Loucy (cell line): ENCODE measurements around the gene BTN1A1.

Source experiments
- H2AFZ ChIP-seq: fragments of 200-600 bp; sonication (generic); 2 replicates; pipeline ENCODE4 v1.6.0; 2016; ENCODE audit warnings: antibody characterized with exemption, mild to moderate bottlenecking, low read length, moderate library complexity
- H3F3A ChIP-seq: fragments of 200-600 bp; 2 replicates; pipeline ENCODE4 v1.6.0; 2016; ENCODE audit warnings: antibody characterized with exemption, low read depth, mild to moderate bottlenecking
- H3K27me3 ChIP-seq: fragments of 200-600 bp; sonication (generic); 2 replicates; pipeline ENCODE4 v1.6.1; 2014; ENCODE audit warnings: low read length, mild to moderate bottlenecking; ENCODE audit not compliant: insufficient read depth, poor library complexity, severe bottlenecking
- H3K36me3 ChIP-seq: fragments of 200-600 bp; sonication (generic); 2 replicates; pipeline ENCODE4 v1.6.1; 2016; ENCODE audit warnings: low read length; ENCODE audit not compliant: insufficient read depth
- H3K4me1 ChIP-seq: fragments of 200-600 bp; sonication (generic); 2 replicates; pipeline ENCODE4 v1.5.1; 2014; ENCODE audit warnings: low read length, mild to moderate bottlenecking; ENCODE audit not compliant: insufficient read depth, poor library complexity, severe bottlenecking
- H3K4me2 ChIP-seq: fragments of 200-600 bp; sonication (generic); 2 replicates; pipeline ENCODE4 v1.6.0; 2014; ENCODE audit warnings: antibody characterized with exemption, low read length, low read depth, mild to moderate bottlenecking; ENCODE audit not compliant: poor library complexity, severe bottlenecking
- H3K4me3 ChIP-seq: fragments of 200-600 bp; sonication (generic); 2 replicates; pipeline ENCODE4 v1.5.1; 2014; ENCODE audit warnings: low read length, mild to moderate bottlenecking, mixed read lengths; ENCODE audit not compliant: poor library complexity, severe bottlenecking
- H3K79me2 ChIP-seq: fragments of 200-600 bp; sonication (generic); 2 replicates; pipeline ENCODE4 v1.6.1; 2014; ENCODE audit warnings: low read length; ENCODE audit not compliant: insufficient read depth
- H3K9ac ChIP-seq: fragments of 200-600 bp; sonication (generic); 2 replicates; pipeline ENCODE4 v1.6.0; 2014; ENCODE audit warnings: mild to moderate bottlenecking, low read depth, low read length, moderate library complexity; ENCODE audit not compliant: poor library complexity, severe bottlenecking
- H3K9me2 ChIP-seq: fragments of 200-600 bp; sonication (generic); replicated peaks from 2 replicates; pipeline ENCODE4 v1.6.1; 2016; ENCODE audit warnings: low read depth, low read length, mixed read lengths
- H3K9me3 ChIP-seq: fragments of 200-600 bp; sonication (generic); 2 replicates; pipeline ENCODE4 v1.6.1; 2014; ENCODE audit warnings: mild to moderate bottlenecking, antibody characterized with exemption, low read length, low read depth; ENCODE audit not compliant: insufficient read depth
- H4K20me1 ChIP-seq: fragments of 200-600 bp; sonication (generic); 2 replicates; pipeline ENCODE4 v1.6.0; 2014; ENCODE audit warnings: antibody characterized with exemption, low read length, mild to moderate bottlenecking; ENCODE audit not compliant: insufficient read depth, poor library complexity, severe bottlenecking
- CTCF ChIP-seq: fragments of 200-600 bp; sonication (generic); conservative IDR thresholded peaks from 2 replicates; pipeline ENCODE4 v1.5.1; 2014; ENCODE audit warnings: mild to moderate bottlenecking, antibody characterized with exemption, low read length
- EZH2phosphoT487 ChIP-seq: fragments of 200-600 bp; IDR thresholded peaks from 2 replicates; pipeline ENCODE4 v1.6.1; 2018; ENCODE audit warnings: antibody characterized with exemption, mild to moderate bottlenecking, moderate library complexity, borderline replicate concordance

BTN1A1 gene

DNA sequence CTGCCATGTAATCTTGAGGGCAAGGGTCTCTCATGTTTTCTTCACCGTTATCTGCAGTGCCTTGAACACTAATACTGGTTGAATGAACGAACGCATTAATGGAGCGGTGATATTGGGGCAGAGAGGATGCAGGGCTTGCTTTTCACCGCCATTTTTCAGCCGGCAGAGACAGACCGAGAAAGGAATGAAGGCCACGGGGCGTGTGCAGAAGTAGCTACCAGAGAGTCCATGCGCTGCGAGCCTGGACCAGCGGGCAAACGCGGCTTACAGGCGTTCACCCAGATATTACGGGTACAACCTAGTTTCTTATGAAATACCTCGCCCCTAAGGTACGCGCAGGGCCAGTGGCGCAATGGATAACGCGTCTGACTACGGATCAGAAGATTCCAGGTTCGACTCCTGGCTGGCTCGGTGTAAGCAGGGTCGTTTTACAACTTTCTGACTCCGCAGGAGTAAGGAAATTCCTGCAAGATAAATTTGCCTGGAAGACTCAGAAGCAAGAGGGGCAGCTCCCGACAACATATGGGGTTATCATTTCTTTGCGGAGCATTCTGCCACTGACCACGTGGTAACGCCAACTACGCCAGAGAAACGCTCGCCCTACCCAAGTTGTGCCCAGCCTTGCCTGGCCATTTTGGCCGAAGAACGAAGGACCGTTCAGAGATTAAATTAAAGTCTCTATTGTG, 37.2 kb downstream of the BTN1A1 start:
- H3K36me3 ChIP-seq, result no peaks in the 10 kb centered on the region
- peaks cover 41% of the 10 kb centered on the region for H3K79me2 ChIP-seq
- H3K4me3 ChIP-seq, result peak overlapping the region; percentile 87
- no peak for TF ChIP-seq CTCF
- no peaks in the 10 kb centered on the region for H3K27me3 ChIP-seq
- H3K9me3 ChIP-seq, result no peaks in the 10 kb centered on the region
- H4K20me1 ChIP-seq, result peaks cover 17% of the 10 kb centered on the region
- peaks cover 20% of the 10 kb centered on the region for H3F3A ChIP-seq
- H3K4me2 ChIP-seq, result peak overlapping the region; percentile 86
- H3K9ac ChIP-seq, result peak overlapping the region; percentile 95
- H3K9me2 ChIP-seq, result no peaks in the 10 kb centered on the region
- H2AFZ ChIP-seq, result peak overlapping the region; percentile 79
- peaks cover 47% of the 10 kb centered on the region for H3K4me1 ChIP-seq

- peak within 1 kb of the TSS; percentile 79 for H2AFZ ChIP-seq
- peaks cover 18% of the 10 kb centered on the region for H3F3A ChIP-seq
- peaks cover 17% of the 10 kb centered on the region for H4K20me1 ChIP-seq
- peak within 1 kb of the TSS; percentile 95 for H3K9ac ChIP-seq
- peak within 1 kb of the TSS; percentile 86 for H3K4me2 ChIP-seq
- TF ChIP-seq CTCF (no peak), EZH2phosphoT487 (no peak)
- H3K9me3 ChIP-seq, result no peaks in the 10 kb centered on the region
- H3K27me3 ChIP-seq, result no peaks in the 10 kb centered on the region
- peaks cover 48% of the 10 kb centered on the region for H3K79me2 ChIP-seq
- H3K4me1 ChIP-seq, result peaks cover 53% of the 10 kb centered on the region
- no peaks in the 10 kb centered on the region for H3K9me2 ChIP-seq
- H3K4me3 ChIP-seq, result peak within 1 kb of the TSS; percentile 87
- H3K36me3 ChIP-seq, result no peaks in the 10 kb centered on the region
These were observed 37.9 kb downstream of the BTN1A1 start, which contains the start of gene HMGN4 for GRCh38 chr6:26537846-26538571. TSS of gene HMGN4 (plus strand) at chr6:26538366. CDS start at chr6:26545207, 6,841 bp downstream.

DNA sequence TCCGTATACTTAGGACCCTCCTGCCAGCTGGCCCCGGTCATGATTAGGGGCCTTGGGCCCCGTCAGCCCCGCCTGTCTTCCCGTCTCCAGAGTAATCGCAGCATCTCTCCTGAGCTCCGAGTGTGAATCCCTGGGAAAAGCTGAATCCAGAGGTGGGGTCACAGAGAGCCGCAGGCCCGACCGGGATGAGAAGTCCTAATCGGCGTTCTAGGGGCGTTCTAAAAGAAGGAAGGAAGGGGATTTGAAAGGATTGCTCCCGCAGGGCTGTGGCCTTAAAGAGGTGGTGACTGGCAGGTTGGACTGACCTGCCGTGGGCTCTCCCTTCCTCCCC, 38.4 kb downstream of the BTN1A1 start:
- no peaks in the 10 kb centered on the region for H3K9me3 ChIP-seq
- peak overlapping the region; percentile 87 for H3K4me3 ChIP-seq
- H3K79me2 ChIP-seq, result peaks cover 52% of the 10 kb centered on the region
- H3F3A ChIP-seq, result peaks cover 16% of the 10 kb centered on the region
- TF ChIP-seq EZH2phosphoT487 (no peak), CTCF (no peak)
- H3K4me1 ChIP-seq, result peaks cover 52% of the 10 kb centered on the region
- no peaks in the 10 kb centered on the region for H3K27me3 ChIP-seq
- H3K9ac ChIP-seq, result peak overlapping the region; percentile 95
- H3K4me2 ChIP-seq, result peak overlapping the region; percentile 86
- H2AFZ ChIP-seq, result peak overlapping the region; percentile 71
- H3K36me3 ChIP-seq, result no peaks in the 10 kb centered on the region
- peaks cover 17% of the 10 kb centered on the region for H4K20me1 ChIP-seq
- no peaks in the 10 kb centered on the region for H3K9me2 ChIP-seq
